ENCODE measurements around the gene ARHGEF18. TPM values are rescaled to one million over a fixed set of nuclear protein-coding genes. Genes with fewer than 3 reads are reported as not detected.

The ARHGEF18 gene
- total RNA-seq, 1 experiment from 2014 or later, result 38.3 TPM

GRCh38 chr19:7393939-7394730 lies 45.4 kb downstream of the ARHGEF18 start:
- no peak overlapping the region for H2BK20ac ChIP-seq (ENCODE audit: low read depth, low read length, poor library complexity, severe bottlenecking)
- no peak overlapping the region for H2BK5ac ChIP-seq (ENCODE audit: insufficient read length, low read length)
- peak overlapping the region; percentile 89 to 93 for H3K4me3 Mint-ChIP-seq
- H3K4me2 ChIP-seq (ENCODE audit: insufficient read depth, insufficient read length, low read length), result peak overlapping the region; percentile 69
- no peaks in the 10 kb centered on the region; a peak in 2 of 5 replicates for H3K9me3 Mint-ChIP-seq
- no peaks in the 10 kb centered on the region; the same call in 1 of the 2 replicates for H3K27me3 Mint-ChIP-seq (ENCODE audit: low read depth)
- H4K5ac ChIP-seq (ENCODE audit: insufficient read length, low read depth, low read length), result no peak overlapping the region
- H3K9me3 ChIP-seq (ENCODE audit: control insufficient read depth, low read depth, low read length), result no peaks in the 10 kb centered on the region
- H3K4ac ChIP-seq (ENCODE audit: low read depth, low read length), result no peak overlapping the region
- H3K27ac Mint-ChIP-seq, result no peak overlapping the region; a peak in 1 of 7 replicates
- H3K36me3 Mint-ChIP-seq (ENCODE audit: insufficient read depth in 1 of 3, low read depth in 3 of 3), result no peaks in the 10 kb centered on the region; a peak in 2 of 7 replicates
- no peak overlapping the region for H4K91ac ChIP-seq (ENCODE audit: insufficient read length, low read depth, low read length)
- TF ChIP-seq CTCF (conservative IDR thresholded peaks at IDR 0.05), result no peak
- H2BK15ac ChIP-seq (ENCODE audit: low read depth, low read length), result no peak overlapping the region
- H3T11ph ChIP-seq (ENCODE audit: low read length), result no peak overlapping the region
- H3K27ac ChIP-seq (ENCODE audit: insufficient read length, low read depth, low read length), result no peak overlapping the region
- peaks cover 3% of the 10 kb centered on the region; the same call in 1 of the 2 replicates for H3K4me1 ChIP-seq (ENCODE audit: insufficient read depth, low read length)
- H2BK12ac ChIP-seq (ENCODE audit: insufficient read length, low read depth, low read length), result no peak overlapping the region
- no peaks in the 10 kb centered on the region for H3K79me1 ChIP-seq (ENCODE audit: insufficient read depth, low read depth, low read length, poor library complexity, severe bottlenecking)
- WGBS (ENCODE audit: extremely low coverage, insufficient read length, low lambda C conversion rate), result no CpG with 5 or more reads among the region's 13 CpGs
- no peak overlapping the region for H2AK5ac ChIP-seq (ENCODE audit: insufficient read length, low read length)
- no peaks in the 10 kb centered on the region for H3K27me3 ChIP-seq (ENCODE audit: insufficient read depth, low read length)
- no peak for DNase-seq
- H2BK120ac ChIP-seq (ENCODE audit: low read depth, low read length, poor library complexity, severe bottlenecking), result no peak overlapping the region
- no peak overlapping the region for H3K14ac ChIP-seq (ENCODE audit: insufficient read depth, low read length)
- H3K4me1 Mint-ChIP-seq, result peaks cover 12 to 21% of the 10 kb centered on the region in 2 experiments
- no peaks in the 10 kb centered on the region for H4K20me1 ChIP-seq (ENCODE audit: control insufficient read depth, insufficient read depth, insufficient read length)
- H4K8ac ChIP-seq (replicated peaks; ENCODE audit: insufficient read length, low read depth, low read length), result no peak overlapping the region
- H3K23ac ChIP-seq (ENCODE audit: insufficient read length, low read depth, low read length), result no peak overlapping the region
- H3K23me2 ChIP-seq (ENCODE audit: insufficient read length, low read depth, low read length, poor library complexity, severe bottlenecking), result peaks cover 10% of the 10 kb centered on the region
- no peak overlapping the region for H3K18ac ChIP-seq (ENCODE audit: insufficient read length, low read depth, low read length)
- H3K56ac ChIP-seq (ENCODE audit: insufficient read length, low read depth, low read length), result no peak overlapping the region
- H2AFZ ChIP-seq (ENCODE audit: low read length), result no peak overlapping the region
- peak overlapping the region; percentile 53 for H3K9ac ChIP-seq (ENCODE audit: extremely low read depth, insufficient read length, low read length)
- peaks cover 12% of the 10 kb centered on the region; the same call in 1 of the 2 replicates for H3K79me2 ChIP-seq (ENCODE audit: insufficient read depth, low read length)

All from H9 (cell line).